ENCODE data around the gene OR6N2.

The OR6N2 gene

DNA sequence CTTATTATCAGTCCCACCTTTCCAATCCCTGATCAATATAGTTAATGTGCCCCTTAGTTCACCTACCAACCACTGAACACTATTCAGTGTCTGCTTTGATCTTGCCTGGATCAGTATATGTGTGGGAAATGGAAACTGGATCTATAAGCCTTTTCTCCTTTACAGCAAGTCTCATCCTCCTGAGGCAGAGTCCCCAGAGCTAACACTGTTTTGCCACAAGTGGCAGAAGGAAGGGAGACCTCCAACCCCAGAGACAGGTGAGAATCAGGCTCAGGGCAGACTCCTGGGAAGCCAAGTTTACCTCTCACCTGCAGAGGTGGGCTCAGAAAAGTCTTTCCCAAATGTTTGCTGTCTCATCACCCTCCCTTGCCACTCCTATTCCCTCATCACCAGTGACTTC lies at the start of gene OR6N2:
OR6N2 (minus strand) TSS at position 101 of the 400 bp plus-strand sequence. CDS start 3,569 bp downstream, outside the sequence.
- no peak for DNase-seq

GRCh38 chr1:158830074-158830677 lies 49.2 kb upstream of the OR6N2 start:
- DNase-seq: no peak

DNA sequence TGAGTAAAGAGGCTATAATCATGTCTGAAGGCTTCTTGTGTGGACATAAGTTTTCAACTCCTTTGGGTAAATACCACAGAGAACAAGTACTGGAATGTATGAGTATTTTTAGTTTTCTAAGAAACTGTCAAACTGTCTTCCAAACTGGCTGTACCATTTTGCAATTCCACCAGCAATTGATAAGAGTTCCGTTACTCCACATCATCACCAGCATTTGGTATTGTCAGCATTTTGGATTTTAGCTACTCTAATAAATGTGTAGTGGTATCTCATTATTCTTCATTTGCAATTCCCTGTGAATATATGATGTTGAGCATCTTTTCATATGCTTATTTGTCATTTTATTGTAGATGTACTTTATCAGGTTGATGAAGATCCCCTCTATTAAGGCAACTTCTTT lies 40.7 kb upstream of the OR6N2 start:
- DNase-seq: no peak

DNA sequence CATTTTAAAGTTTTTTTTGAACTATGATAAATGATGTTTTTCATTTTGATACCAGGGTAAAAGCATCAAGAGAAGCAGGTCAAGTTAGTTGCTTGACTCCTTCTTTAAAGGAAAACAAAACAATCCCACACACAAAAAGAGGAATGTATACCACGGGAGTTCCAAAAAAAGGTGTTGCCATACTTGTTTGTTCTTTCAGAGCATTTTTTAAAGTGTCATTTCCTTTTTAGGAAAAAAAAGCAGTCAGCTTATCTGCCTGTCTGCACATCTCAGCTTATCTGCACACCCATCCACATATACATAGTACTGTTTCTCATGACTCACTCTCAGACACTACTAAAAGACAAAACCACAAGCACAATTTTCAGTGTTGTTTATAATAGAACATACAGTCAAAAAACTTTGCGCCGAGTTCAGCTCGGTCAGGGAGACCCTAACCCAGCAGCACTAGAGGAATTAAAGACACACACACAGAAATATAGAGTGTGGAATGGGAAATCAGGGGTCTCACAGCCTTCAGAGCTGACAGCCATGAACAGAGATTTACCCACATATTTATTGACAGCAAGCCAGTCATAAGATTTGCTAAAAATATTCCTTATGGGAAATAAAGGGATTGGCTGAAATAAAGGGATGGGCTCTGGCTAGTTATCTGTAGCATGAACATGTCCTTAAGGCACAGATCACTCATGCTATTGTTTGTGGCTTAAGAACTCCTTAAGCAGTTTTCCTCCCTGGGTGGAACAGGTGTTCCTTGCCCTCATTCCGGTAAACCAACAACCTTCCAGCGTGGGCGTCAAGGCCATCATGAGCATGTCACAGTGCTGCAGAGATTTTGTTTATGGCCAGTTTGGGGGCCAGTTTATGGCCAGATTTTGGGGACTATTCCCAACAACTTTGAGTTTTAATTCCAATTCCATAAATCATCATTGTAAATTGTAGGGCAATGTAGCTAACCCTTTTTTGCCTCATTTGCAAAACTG lies 38.7 kb upstream of the OR6N2 start:
- DNase-seq: peak; percentile 5

DNA sequence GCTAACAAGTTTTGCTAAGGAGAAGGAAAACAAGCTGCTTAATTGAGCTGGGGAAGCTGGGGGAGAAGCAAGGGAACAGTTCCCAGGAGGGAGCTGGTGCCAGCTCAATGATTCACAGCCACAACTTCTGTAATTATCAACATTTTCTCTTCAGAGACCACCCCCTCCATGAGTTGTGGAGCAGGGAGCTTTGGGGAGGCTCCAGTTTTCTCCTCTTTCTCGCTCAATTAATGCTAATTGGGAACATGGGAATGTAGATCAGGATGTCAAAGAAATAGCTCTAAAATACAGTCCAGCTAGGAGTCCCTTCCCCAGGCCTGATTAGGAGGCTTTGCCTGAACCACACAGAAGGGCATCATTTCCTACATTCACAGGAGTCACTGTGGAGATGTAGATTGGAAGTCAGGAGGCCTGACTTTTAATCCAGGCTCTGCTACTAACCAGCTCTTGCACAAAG lies 38.0 kb upstream of the OR6N2 start:
- no peak for DNase-seq

- DNase-seq: no peak
Observed at GRCh38 chr1:158818560-158818959, 37.6 kb upstream of the OR6N2 start.

GRCh38 chr1:158814970-158815369 lies 34.0 kb upstream of the OR6N2 start:
- DNase-seq: no peak

DNA sequence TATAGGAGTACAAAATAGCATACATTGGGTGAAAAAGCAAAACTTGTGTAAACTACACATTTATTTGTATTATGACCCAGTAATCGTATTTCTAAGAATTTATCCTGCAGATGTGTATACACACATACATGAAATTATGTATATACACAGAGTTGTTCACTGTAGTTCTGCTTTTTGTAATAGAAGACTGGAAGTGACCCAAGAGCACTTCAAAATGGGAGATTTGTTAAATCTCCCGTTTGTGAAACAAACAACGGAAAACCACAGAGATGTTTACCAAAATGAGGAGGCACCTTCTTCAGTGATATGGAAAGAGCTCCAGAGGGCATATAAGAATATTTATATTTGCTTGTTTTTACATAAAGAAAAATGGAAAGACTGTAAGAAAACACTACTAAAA lies 32.2 kb upstream of the OR6N2 start:
- no peak for DNase-seq

DNA sequence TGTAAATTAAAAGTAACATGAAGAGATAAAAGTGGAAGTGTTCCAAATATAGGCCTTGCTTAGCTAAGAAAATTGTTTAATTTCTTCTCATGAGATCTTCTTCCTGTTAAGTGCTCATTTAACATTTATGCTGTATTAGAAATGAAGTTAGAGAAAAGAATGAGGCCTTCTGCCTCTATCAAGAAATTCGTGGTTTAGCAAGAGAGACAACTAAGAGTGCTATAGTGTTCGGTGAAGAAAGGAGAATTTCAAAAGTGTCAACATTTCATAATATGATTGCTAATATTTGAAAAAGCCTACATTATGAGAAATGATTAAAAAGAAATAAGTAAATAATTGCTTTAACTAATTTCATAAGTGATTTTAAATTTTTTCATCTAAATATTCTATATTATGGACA lies 31.3 kb upstream of the OR6N2 start:
- DNase-seq: no peak

- no peak for DNase-seq
Observed at GRCh38 chr1:158810311-158810710, 29.3 kb upstream of the OR6N2 start.

- DNase-seq: no peak
Observed at GRCh38 chr1:158809862-158810261, 28.9 kb upstream of the OR6N2 start.

GRCh38 chr1:158809256-158809655 lies 28.3 kb upstream of the OR6N2 start:
- DNase-seq: no peak

GRCh38 chr1:158806916-158807536 lies 26.0 kb upstream of the OR6N2 start:
- DNase-seq: peak; percentile 6

- no peak for DNase-seq
Observed at GRCh38 chr1:158803678-158804077, 22.7 kb upstream of the OR6N2 start.

GRCh38 chr1:158801396-158801795 lies 20.4 kb upstream of the OR6N2 start:
- DNase-seq: no peak

DNA sequence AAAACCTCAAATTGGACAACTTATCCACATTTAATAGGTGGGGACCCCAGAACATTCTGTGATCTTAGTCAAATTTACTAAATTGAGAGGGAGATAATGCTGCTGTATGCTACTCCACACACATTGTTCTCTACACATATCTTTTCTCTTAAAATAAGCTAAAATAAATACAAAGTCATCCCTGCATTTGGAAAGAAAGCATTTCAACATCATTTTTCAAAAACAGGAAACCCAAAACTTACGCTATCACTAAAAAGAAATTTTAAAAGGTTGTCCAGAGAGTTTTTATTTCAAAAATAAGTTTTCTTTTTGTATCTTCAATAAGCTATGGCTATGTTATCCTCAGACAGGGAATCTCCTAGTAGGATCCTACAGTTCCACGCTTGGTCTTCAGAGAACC lies 19.5 kb upstream of the OR6N2 start:
- DNase-seq: no peak

DNA sequence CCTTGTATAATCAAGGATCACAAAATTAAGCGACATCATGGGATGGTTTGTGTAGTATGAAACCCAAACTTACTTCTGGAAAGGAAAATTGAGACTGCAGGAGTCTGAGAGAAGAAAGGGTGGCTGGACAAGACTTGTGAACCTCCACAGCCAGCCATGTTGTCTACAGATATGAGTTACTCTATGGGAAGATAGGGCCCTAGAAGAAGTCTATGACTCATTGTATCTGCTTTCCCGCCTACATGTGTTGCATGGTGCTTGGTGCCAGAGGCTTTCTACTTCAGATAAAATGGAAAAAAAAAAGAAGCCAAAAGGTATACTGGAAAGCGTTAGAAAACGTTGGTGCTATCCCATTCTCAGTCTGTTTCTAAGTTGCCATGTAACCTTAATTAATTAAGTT lies 18.7 kb upstream of the OR6N2 start:
- DNase-seq: no peak

DNA sequence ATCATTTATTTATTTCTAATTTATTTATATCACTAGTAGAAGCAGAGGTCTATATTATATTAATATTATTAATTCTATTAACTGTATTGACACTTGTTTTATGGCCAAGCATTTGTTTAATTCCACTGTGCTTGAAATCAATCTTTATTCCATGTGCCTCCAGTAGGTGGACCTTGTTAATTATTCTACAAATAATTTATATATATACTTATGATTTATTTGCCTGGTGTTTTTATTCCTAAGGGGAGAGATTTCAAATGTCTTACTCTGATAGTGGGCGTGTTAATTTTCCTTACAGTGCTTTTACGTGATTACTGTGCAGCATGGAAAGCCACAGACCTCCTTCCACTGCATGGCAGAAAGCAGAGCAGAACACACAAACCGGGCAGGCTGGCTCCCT lies 17.5 kb upstream of the OR6N2 start:
- no peak for DNase-seq

DNA sequence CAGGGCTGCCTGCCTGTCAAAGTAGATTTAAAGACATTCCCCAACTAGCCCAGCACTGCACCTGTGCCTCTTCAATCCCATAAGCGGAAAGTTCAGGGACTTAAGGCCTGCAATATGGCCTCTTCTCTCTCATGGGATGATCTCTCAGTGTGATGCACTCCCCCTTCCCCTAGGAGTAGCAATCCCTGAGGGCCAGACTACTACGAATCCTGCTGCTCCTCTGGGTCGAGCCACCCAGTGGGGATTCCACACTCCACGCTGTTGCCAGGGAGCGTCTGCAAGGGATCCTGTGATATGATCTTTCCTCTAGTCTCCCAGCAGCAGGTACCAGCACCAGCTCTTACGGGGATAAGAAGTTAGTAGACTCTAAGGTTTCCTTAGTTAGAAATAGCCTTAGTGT lies 13.2 kb upstream of the OR6N2 start:
- DNase-seq: no peak

- DNase-seq: no peak
Observed at GRCh38 chr1:158793604-158794003, 12.6 kb upstream of the OR6N2 start.

- no peak for DNase-seq
Observed at GRCh38 chr1:158771950-158772866, 8.8 kb downstream of the OR6N2 start, which contains the start of gene OR6N1. Gene OR6N1, minus strand, starts transcription at chr1:158772195. Its CDS starts 5,513 bp downstream, at chr1:158766682.

- DNase-seq: no peak
Observed at GRCh38 chr1:158754420-158754819, 26.6 kb downstream of the OR6N2 start, which contains the start of gene OR6K6. Gene OR6K6, plus strand, starts transcription at chr1:158754720. Its CDS starts 168 bp downstream, at chr1:158754888.

Measured in NCI-H226 (cell line).